Measurements from ENCODE around the gene SLC6A6. TPM values are rescaled to one million over a fixed set of nuclear protein-coding genes. Genes with fewer than 3 reads are reported as not detected.

The SLC6A6 gene
- polyA plus RNA-seq, 4 donors = 6.9 to 24.1 (median 9.7) TPM

Other genes starting within 250 kb of the SLC6A6 start
- gene XPC, start 224.0 kb upstream of the SLC6A6 start, polyA plus RNA-seq = 10 to 100 TPM; 17.3 to 38.6 (median 24.4) TPM
- 10 to 100 TPM; 12.2 to 18.4 (median 13.6) TPM for gene LSM3, start 223.8 kb upstream of the SLC6A6 start, polyA plus RNA-seq
- 1 to 10 TPM in 1 of 4 donors, under 1 TPM in 2, not detected in 1; 0.27 to 1.4 (median 0.34) TPM for gene GRIP2, start 137.7 kb downstream of the SLC6A6 start, polyA plus RNA-seq
- gene CCDC174, start 249.2 kb downstream of the SLC6A6 start, polyA plus RNA-seq = 10 to 100 TPM; 15.3 to 24.1 (median 18.8) TPM